ENCODE results near the gene DDX27. TPM values are rescaled to one million over a fixed set of nuclear protein-coding genes. Genes with fewer than 3 reads are reported as not detected.
A peak's percentile ranks its signal among the peaks of the same experiment; 100 is the strongest.
"Not testable (repeated sequence)": the region's sequence is repeated elsewhere in the genome, so short reads cannot be mapped to it uniquely, and the experiment has no call there.

The DDX27 gene
- total and polyA plus RNA-seq, 2 experiments from 2014 or later = 25.3 to 27.8 TPM

GRCh38 chr20:49185071-49185761 is 34.0 kb upstream of the DDX27 start:
- H3K9me3 ChIP-seq (ENCODE audit: low read depth) = no peaks in the 10 kb centered on the region
- H3K4me3 ChIP-seq = no peak overlapping the region
- no peak overlapping the region for H3K27ac ChIP-seq
- TF ChIP-seq CTCF (IDR thresholded peaks at IDR 0.05; ENCODE audit: low read depth, low read length) = no peak
- peaks cover 8% of the 10 kb centered on the region for H3K4me1 ChIP-seq (ENCODE audit: low read depth)
- DNase-seq (ENCODE audit: low read depth in 1 of 2, low spot score in 1 of 2) = no peak
- no peaks in the 10 kb centered on the region for H3K27me3 ChIP-seq
- no peaks in the 10 kb centered on the region for H3K36me3 ChIP-seq

- peak; percentile 67 to 68 for DNase-seq (ENCODE audit: low read depth in 1 of 2, low spot score in 1 of 2)
- H3K4me3 ChIP-seq = peak overlapping the region; percentile 96
- peaks cover 8% of the 10 kb centered on the region for H3K4me1 ChIP-seq (ENCODE audit: low read depth)
- peak overlapping the region; percentile 95 for H3K27ac ChIP-seq
- H3K27me3 ChIP-seq = no peaks in the 10 kb centered on the region
- H3K9me3 ChIP-seq (ENCODE audit: low read depth) = no peaks in the 10 kb centered on the region
- no peak for TF ChIP-seq CTCF (IDR thresholded peaks at IDR 0.05; ENCODE audit: low read depth, low read length)
- no peaks in the 10 kb centered on the region for H3K36me3 ChIP-seq
Measured at GRCh38 chr20:49186535-49187329, 32.5 kb upstream of the DDX27 start.

- Histone ChIP-seq H3K4me1 (ENCODE audit: low read depth) (peaks cover 8% of the 10 kb centered on the region), H3K27ac (peak overlapping the region; percentile 95), H3K27me3 (no peaks in the 10 kb centered on the region), H3K9me3 (ENCODE audit: low read depth) (no peaks in the 10 kb centered on the region), H3K36me3 (no peaks in the 10 kb centered on the region), H3K4me3 (peak overlapping the region; percentile 96)
- peak in 1 of 2 donors; percentile 4 for DNase-seq (ENCODE audit: low read depth in 1 of 2, low spot score in 1 of 2)
- no peak for TF ChIP-seq CTCF (IDR thresholded peaks at IDR 0.05; ENCODE audit: low read depth, low read length)
Measured at GRCh38 chr20:49187330-49187850, 31.8 kb upstream of the DDX27 start.

- TF ChIP-seq CTCF (IDR thresholded peaks at IDR 0.05; ENCODE audit: low read depth, low read length) = no peak
- DNase-seq (ENCODE audit: low read depth in 1 of 2, low spot score in 1 of 2) = peak; percentile 97 to 99
- no peaks in the 10 kb centered on the region for H3K27me3 ChIP-seq
- no peaks in the 10 kb centered on the region for H3K36me3 ChIP-seq
- H3K4me3 ChIP-seq = peak within 1 kb of the TSS; percentile 96
- no peaks in the 10 kb centered on the region for H3K9me3 ChIP-seq (ENCODE audit: low read depth)
- H3K4me1 ChIP-seq (ENCODE audit: low read depth) = peaks cover 8% of the 10 kb centered on the region
- H3K27ac ChIP-seq = peak within 1 kb of the TSS; percentile 95
Measured at GRCh38 chr20:49187851-49188641, 31.2 kb upstream of the DDX27 start, which contains the start of gene STAU1. STAU1 (minus strand) TSS chr20:49188334; CDS start chr20:49166201, 22,133 bp downstream.

GRCh38 chr20:49192944-49193518 is 26.2 kb upstream of the DDX27 start:
- H3K27ac ChIP-seq; H3K27me3 ChIP-seq; H3K4me1 ChIP-seq (ENCODE audit: low read depth); H3K36me3 ChIP-seq; DNase-seq (ENCODE audit: low read depth in 1 of 2, low spot score in 1 of 2); H3K4me3 ChIP-seq; H3K9me3 ChIP-seq (ENCODE audit: low read depth): not testable (repeated sequence)
